HG02642 (cell line): Measurements from ENCODE around the gene TMPRSS7.
A peak's percentile ranks its signal among the peaks of the same experiment; 100 is the strongest.

Source experiments
- ATAC-seq: cut with Tn5 transposase; IDR thresholded peaks from one replicate; pipeline ENCODE4 v1.9.1; 2021; ENCODE audit warnings: mild to moderate bottlenecking; ENCODE audit not compliant: unreplicated experiment, poor library complexity

Gene TMPRSS7

GRCh38 chr3:112123548-112123947 lies 89.0 kb downstream of the TMPRSS7 start:
- ATAC-seq: no peak

DNA sequence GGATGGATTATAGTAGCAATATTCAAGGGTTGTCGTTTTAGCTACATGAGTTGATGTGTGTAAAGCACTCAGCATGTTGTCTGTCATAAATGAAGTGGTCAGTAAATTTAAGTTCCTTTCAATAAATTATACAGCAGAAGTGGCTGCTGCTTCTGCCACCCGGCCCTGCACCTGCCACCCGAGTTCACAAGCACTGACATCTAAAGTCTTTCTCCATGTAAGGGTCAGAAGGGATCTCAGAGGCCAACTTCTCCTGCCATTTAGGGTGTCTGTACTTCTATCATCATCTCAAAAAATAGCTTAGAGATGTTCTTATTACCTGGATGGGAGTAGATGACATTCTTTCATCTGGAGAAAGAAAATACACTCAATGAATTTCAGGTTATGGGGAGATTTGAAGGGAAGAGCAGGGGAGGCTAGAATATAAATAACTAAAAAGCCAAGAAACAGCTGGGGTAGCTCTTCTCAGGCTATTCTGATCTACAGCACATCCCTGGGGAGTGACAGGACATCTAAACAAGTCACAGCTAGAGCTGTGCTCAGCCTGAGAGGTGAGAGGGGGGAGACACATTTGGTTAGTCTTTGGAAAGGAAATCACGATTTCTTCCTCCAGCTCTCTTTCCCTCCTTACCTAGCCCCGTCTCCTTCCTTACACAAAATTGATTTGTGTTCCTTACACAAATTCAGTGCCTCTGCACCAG lies 90.5 kb downstream of the TMPRSS7 start:
- no peak for ATAC-seq

GRCh38 chr3:112126511-112126911 lies 92.0 kb downstream of the TMPRSS7 start:
- no peak for ATAC-seq

DNA sequence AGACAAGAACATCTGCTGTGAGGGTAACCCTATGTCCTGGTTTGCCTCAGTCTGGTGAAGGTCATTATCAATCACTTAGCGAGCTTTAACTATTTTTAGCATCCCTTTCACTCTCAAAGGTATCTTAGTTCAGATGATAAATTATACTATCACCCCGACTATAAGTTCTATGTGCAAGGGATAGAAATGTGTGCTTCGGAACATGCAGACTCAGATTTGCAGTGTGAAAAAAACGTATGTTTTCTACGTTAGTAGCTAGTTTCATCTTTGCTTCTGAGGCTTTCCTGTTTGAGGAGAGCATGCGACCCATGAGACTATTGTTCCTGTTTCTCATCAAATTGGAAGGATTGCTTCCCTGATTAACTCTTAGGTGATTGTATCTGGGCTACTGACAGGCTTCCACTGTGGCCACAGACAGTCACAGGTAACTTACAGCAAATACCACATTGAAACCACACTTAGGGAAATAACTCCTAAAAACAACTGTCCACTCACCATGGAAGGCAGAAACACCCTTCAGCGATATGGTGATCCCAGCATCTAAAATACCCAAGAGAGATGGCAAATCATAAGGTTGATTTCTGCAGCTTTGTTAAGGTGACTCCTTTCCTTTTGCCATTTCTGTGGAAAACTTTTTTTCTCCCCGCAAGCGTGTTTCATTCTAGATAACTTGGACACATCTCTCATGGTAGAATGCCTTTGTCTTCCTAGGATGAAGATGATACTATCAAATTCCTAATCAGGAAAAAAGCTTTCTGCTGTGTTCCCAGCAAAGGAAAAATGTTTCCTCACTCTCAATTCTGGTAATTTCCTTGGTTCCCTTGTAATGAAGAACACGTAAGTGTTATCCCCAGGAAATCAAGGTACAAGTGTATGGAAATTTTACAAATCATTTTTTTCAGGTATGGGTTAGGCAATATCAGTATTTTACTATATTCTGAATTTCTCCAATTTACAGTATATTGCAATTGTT lies 93.3 kb downstream of the TMPRSS7 start:
- peak; percentile 28 for ATAC-seq

GRCh38 chr3:112128843-112129727 lies 94.5 kb downstream of the TMPRSS7 start:
- ATAC-seq: peak; percentile 49

DNA sequence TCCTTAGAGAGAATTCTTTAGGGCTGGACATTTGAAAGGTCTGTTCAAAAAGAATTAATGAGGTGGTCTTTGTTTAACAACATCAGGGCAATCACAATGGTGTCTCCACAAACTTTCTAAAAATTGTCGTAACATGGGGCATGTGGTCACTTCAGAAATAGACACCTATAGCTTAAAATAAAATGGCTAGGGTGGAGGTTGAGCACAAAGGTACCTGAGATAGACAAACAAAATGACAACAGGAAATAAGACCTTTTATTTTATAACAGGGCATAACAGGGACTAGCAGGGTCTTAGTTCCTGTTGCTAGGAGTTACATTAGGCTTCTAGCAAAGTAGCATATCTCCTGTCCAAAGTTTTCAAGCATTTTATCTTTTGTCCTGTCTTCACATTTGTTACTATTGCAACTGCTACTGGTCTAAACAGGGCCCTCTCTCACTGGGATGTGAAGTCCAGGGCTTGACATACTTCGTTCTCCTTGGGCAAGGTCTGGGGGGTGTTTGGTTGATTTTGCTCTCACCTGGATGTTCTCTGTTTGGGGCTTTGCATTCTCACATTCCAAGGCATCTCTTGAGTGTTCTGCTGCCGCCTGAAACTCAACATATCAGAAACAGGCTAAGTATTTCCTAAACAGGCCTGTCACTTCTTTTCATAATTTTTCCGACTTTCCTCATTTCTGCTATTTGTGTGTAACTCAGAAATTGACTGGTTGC lies 95.5 kb downstream of the TMPRSS7 start:
- ATAC-seq: no peak

- ATAC-seq: no peak
Measured at GRCh38 chr3:112130638-112130993, 96.1 kb downstream of the TMPRSS7 start.
